ENCODE measurements around the gene DNAH12. TPM values are rescaled to one million over a fixed set of nuclear protein-coding genes. Genes with fewer than 3 reads are reported as not detected.

DNAH12 gene
- total and polyA plus RNA-seq, 2 of the 13 experiments (the other 11 are each of a cell fraction or from before 2014, with no cell fraction given): 0.11 TPM

DNA sequence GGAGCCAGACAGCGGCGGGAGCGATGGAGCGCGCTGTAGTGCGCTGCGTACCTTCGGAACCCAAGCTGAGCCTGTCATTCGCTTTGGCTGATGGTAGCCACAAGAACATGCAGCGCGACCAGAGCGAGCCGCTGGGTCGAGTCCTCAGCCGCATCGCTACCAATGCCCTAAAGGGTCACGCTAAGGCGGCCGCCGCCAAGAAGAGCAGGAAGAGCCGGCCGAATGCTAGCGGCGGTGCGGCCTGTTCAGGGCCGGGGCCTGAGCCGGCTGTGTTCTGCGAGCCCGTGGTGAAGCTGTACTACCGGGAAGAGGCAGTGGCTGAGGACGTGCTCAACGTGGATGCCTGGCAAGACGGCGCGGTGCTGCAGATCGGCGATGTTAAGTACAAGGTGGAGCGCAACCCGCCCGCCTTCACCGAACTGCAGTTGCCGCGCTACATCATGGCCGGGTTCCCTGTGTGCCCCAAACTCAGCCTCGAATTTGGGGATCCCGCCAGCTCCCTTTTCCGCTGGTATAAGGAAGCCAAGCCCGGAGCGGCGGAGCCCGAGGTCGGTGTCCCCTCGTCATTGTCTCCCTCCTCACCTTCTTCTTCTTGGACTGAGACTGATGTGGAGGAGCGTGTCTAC, 12.4 kb upstream of the DNAH12 start (continued):
- TF ChIP-seq, protein P1, sequence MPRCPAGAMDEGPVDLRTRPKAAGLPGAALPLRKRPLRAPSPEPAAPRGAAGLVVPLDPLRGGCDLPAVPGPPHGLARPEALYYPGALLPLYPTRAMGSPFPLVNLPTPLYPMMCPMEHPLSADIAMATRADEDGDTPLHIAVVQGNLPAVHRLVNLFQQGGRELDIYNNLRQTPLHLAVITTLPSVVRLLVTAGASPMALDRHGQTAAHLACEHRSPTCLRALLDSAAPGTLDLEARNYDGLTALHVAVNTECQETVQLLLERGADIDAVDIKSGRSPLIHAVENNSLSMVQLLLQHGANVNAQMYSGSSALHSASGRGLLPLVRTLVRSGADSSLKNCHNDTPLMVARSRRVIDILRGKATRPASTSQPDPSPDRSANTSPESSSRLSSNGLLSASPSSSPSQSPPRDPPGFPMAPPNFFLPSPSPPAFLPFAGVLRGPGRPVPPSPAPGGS (CRISPR knock-in tag; IDR thresholded peaks at IDR 0.05): no peak; the same call in 1 of the 2 replicates
- TF ChIP-seq HNRNPK (IDR thresholded peaks at IDR 0.05; ENCODE audit: low read depth, low read length, poor library complexity, severe bottlenecking) (no peak), EP300 (IDR thresholded peaks at IDR 0.05; ENCODE audit: low read depth in 2 of 2, low read length in 2 of 2) (no peak), EP300 (CRISPR knock-in tag; IDR thresholded peaks at IDR 0.05; ENCODE audit: borderline replicate concordance) (no peak), NFE2 (CRISPR knock-in tag; IDR thresholded peaks at IDR 0.05) (no peak), SIX1 (CRISPR knock-in tag; IDR thresholded peaks at IDR 0.05; ENCODE audit: borderline replicate concordance) (no peak), SRSF1 (optimal IDR thresholded peaks at IDR 0.05; ENCODE audit: low read depth, low read length) (peak; percentile 40), CBFB (CRISPR knock-in tag; IDR thresholded peaks at IDR 0.05) (no peak), TBX2 (CRISPR knock-in tag; IDR thresholded peaks at IDR 0.05; ENCODE audit: borderline replicate concordance) (no peak), GATAD1 (CRISPR knock-in tag; IDR thresholded peaks at IDR 0.05) (no peak), FLYWCH1 (CRISPR knock-in tag; IDR thresholded peaks at IDR 0.05) (no peak), RFX5 (IDR thresholded peaks at IDR 0.05; ENCODE audit: low read depth, low read length) (no peak), NRL (CRISPR knock-in tag; IDR thresholded peaks at IDR 0.05; ENCODE audit: borderline replicate concordance) (no peak), KAT8 (CRISPR knock-in tag; IDR thresholded peaks at IDR 0.05) (no peak), ZNF577 (CRISPR knock-in tag; IDR thresholded peaks at IDR 0.05; ENCODE audit: borderline replicate concordance, low read depth) (no peak), ZNF260 (CRISPR knock-in tag; IDR thresholded peaks at IDR 0.05; ENCODE audit: borderline replicate concordance, low read depth) (no peak), ZNF883 (CRISPR knock-in tag; IDR thresholded peaks at IDR 0.05; ENCODE audit: not compliant biosample characterization) (peak; percentile 1), NR3C1 (CRISPR knock-in tag; IDR thresholded peaks at IDR 0.05) (no peak), ZNF44 (CRISPR knock-in tag; IDR thresholded peaks at IDR 0.05) (no peak), ZNF235 (CRISPR knock-in tag; IDR thresholded peaks at IDR 0.05; ENCODE audit: borderline replicate concordance) (peak; percentile 68; the same call in 1 of the 2 replicates)
- TF ChIP-seq, protein P2, sequence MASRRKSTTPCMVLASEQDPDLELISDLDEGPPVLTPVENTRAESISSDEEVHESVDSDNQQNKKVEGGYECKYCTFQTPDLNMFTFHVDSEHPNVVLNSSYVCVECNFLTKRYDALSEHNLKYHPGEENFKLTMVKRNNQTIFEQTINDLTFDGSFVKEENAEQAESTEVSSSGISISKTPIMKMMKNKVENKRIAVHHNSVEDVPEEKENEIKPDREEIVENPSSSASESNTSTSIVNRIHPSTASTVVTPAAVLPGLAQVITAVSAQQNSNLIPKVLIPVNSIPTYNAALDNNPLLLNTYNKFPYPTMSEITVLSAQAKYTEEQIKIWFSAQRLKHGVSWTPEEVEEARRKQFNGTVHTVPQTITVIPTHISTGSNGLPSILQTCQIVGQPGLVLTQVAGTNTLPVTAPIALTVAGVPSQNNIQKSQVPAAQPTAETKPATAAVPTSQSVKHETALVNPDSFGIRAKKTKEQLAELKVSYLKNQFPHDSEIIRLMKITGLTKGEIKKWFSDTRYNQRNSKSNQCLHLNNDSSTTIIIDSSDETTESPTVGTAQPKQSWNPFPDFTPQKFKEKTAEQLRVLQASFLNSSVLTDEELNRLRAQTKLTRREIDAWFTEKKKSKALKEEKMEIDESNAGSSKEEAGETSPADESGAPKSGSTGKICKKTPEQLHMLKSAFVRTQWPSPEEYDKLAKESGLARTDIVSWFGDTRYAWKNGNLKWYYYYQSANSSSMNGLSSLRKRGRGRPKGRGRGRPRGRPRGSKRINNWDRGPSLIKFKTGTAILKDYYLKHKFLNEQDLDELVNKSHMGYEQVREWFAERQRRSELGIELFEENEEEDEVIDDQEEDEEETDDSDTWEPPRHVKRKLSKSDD (CRISPR knock-in tag; IDR thresholded peaks at IDR 0.05; ENCODE audit: low read depth): no peak
- TF ChIP-seq, protein P3, sequence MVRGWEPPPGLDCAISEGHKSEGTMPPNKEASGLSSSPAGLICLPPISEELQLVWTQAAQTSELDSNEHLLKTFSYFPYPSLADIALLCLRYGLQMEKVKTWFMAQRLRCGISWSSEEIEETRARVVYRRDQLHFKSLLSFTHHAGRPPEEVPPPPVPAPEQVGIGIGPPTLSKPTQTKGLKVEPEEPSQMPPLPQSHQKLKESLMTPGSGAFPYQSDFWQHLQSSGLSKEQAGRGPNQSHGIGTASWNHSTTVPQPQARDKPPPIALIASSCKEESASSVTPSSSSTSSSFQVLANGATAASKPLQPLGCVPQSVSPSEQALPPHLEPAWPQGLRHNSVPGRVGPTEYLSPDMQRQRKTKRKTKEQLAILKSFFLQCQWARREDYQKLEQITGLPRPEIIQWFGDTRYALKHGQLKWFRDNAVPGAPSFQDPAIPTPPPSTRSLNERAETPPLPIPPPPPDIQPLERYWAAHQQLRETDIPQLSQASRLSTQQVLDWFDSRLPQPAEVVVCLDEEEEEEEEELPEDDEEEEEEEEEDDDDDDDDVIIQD (CRISPR knock-in tag; IDR thresholded peaks at IDR 0.05; ENCODE audit: low read depth): no peak
- TF ChIP-seq, protein P4, sequence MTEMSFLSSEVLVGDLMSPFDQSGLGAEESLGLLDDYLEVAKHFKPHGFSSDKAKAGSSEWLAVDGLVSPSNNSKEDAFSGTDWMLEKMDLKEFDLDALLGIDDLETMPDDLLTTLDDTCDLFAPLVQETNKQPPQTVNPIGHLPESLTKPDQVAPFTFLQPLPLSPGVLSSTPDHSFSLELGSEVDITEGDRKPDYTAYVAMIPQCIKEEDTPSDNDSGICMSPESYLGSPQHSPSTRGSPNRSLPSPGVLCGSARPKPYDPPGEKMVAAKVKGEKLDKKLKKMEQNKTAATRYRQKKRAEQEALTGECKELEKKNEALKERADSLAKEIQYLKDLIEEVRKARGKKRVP (CRISPR knock-in tag; IDR thresholded peaks at IDR 0.05): no peak

All from HepG2 (cell line).